NCI-H1436 (cell line): ENCODE measurements around the gene SERPINI1.
A peak's percentile ranks its signal among the peaks of the same experiment; 100 is the strongest.

ENCODE experiments used
- DNase-seq: peaks from one replicate; lab custom pipeline; 2025; lab: John Stamatoyannopoulos, UW

SERPINI1 gene

DNA sequence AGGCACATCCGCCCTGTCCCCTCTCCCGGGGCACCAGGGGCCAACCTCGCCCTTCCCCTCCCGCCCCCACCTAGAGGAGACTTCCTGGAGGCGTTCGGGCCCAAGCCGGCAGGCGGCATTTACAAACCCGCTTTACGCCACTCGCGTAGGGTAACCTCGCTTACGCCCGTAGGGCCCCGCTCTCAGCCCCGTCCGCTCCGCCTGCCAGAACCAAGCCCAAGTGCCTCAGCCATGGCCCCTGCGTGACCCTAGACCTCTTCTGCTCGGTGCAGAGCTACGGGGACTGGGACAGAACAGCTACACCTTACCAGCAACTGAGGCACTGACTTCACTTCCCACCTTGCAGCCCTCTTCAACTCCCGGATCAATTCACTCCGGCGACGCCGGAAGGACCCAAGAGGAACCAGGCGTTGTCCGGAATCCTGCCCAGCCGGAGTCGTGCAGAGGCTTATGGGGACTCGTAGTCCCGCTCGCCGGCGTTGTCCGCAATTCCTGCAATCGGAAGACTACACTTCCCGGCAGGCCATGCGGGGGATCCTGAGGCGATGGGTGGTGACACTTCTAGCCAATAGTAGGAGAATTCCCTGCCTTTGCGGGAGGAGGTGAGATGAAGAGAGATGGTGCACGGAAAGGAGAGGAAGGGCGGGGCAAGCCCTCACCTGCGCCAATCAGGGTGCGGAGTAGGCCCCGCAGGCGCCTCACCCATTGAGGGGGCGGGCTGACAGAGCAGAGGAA, 856 bp upstream of the SERPINI1 start, which contains the start of gene PDCD10:
TSS of gene PDCD10 (minus strand) at position 395 of the 735 bp plus-strand sequence. CDS start 14,735 bp downstream, outside the sequence.
- DNase-seq: peak; percentile 100

DNA sequence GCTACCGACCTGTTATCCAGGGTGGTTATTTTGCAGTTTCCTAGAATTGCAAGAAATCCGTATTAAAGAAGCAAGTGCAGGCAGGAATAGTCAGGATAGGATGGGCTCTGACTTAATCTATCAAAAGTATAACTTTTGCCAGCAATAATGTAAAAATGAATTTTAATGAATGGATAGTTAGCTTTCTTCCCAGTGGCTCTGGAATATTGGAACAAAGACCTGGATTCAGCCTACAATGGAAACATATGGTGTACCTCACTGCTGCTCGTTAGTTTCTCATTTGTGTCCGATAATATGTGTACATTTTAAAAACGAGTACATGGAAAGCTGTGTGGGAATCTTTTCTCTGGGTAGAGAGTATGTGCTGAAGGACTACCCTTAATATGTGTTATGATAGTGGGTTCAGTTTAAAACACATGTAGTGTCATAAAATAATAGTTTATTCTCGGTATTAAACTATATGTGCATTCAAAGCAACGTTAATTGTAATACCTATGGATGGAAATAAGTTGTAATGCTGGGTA, 805 bp downstream of the SERPINI1 start:
- no peak for DNase-seq

DNA sequence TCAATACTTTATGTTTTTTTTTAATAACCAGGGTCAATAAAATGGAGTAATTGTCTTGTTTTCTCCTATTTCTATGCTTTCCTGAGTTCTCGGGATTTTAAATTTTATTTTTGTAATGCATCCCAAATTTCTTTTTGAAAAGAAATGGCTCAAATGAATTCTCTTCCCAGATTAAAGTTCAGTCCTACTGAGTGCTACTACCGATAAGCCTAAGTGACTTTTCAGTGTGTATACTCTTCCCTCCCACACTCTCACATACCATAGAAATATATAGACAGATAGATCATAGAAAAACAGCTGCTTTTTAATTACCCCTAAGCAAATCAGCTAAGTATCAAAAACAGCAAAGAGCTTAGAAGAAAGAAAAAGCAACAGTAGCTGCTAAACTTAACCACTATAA, 1.5 kb downstream of the SERPINI1 start:
- DNase-seq: no peak

- no peak for DNase-seq
These were observed 2.5 kb downstream of the SERPINI1 start for GRCh38 chr3:167738037-167738436.

DNA sequence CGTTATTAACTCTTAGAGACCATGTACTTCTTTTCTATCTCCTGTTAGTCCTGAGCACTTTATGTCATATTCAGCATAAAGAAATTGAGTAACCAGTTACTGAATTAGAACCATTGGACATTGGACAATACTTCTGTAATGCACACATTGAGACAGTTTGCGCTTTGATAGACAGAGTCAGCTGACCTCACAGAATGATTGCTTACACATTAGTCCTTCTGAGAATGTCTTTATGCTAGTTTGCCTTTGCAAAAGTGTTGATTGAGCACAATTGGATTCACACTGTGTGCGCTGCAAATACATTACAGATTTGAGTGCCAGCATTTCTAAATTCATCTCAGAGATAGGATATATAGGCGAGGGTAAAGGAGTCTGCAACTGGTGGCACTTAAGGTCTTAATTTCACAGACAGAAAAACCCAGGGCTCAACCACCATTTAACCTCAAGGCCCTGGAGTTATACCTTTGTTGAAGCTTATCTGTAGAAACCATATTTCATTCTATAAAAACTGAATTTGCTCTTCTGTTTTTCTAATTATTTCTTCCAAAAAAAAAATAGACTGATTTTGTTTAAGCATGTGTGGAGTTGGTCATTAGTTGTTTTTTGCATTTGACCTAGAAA, 3.8 kb downstream of the SERPINI1 start:
- no peak for DNase-seq

- DNase-seq: peak; percentile 22
These were observed 5.6 kb downstream of the SERPINI1 start for GRCh38 chr3:167740961-167741587.

DNA sequence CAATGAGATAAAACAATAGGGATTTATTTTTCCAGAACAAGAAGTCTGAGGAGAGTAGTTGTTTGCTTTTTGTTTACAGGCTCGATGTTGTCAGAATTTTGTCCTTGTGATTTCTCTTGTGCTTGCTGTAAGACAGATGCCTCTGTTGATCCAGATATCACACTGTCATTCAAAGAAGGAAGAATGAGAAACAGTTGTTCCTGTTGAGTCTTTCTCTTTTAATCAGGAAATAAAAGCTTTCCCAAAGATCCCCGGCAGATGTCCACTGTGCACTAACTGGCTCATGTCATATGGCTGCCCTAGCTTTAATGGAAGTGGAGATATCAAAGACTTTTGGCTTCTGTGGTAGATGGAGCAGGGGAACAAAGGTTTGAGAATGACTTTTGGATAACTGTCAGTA, 6.8 kb downstream of the SERPINI1 start:
- no peak for DNase-seq

- no peak for DNase-seq
These were observed 8.3 kb downstream of the SERPINI1 start for GRCh38 chr3:167743799-167744198.

DNA sequence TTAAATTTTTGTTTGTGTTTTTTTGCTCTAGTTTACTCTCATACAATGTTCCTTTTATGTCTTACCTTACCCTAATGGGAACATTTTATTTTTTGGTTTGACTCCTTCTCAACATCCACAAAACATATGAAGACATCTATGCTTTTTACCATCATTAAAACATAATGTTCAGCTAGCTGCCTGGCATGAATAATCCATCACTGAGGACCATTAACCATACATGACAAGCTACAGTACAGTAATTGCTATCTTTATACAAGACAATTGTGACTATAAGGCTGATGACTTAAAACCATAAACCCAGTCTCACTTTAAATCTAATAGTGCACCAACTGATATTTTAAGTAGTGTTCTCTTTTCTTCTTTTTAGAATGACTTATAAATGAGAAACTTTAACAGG, 13.7 kb downstream of the SERPINI1 start:
- no peak for DNase-seq

DNA sequence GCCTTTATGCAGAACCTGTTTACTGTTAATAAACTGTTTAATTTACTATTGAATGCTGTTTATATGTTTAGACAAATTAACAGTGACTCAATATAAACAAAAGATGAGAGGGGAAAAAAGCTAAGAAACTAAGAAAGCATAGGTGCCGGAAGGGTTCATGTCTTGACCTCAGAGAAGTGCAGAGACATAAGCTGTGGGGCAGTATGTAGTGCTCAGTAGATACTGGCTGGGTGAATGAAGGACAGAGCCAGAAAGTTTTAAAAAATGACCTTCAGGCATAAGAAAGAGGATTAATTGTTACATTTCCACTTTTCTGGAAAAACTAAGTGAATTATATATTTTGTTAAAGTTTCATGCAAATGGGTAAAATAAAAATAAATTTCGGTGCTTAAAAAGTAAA, 14.2 kb downstream of the SERPINI1 start:
- DNase-seq: no peak

DNA sequence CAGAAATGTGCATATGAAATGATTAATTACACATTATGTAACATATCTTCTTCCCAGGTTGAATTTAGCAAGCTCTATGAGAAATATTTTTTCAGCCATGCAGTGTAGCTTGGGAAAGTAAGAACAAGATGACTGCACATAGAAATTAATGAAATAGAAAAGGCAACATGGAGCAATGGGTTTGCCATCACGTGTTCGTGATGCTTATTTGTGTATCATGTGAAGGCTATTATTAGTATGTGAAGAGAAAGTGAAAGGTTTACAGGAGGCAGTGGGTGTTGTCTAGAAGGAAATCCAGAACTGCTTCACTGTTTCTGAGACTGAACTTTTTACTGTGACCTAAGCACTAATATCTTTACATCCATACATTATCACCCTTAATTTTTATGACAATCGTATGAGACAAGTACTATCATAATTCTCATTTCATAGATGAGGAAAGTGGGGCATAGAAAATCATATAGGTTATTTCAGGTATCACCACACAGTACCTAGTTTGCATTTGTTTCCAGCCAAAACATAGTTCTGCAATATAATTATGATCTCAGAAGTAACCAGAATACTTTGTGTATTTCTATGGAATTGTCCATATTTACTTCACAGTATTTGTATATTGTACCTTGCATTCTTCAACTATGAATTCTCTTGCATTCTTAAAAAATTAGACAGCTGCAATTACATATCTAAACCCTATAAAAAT, 14.9 kb downstream of the SERPINI1 start:
- DNase-seq: no peak

- no peak for DNase-seq
These were observed 18.5 kb downstream of the SERPINI1 start for GRCh38 chr3:167754049-167754448.

DNA sequence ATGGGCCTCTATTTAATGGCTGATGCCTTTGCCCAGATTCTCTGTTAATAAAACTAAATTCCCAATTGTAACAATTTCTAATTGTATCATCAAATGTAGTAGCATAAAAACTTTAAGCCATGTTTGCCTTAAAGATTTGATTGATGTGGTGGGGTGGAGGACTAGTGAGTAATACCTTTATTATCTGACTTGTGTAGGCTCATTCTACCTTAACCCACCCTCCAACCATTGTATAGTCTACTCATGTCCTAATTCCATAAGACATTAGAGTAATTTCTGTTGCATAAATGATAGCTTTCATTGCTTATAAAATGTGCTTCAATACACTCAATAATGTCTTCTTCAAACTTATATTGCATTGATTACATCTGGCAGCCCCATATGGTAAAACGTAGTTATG, 25.8 kb downstream of the SERPINI1 start:
- DNase-seq: no peak

- DNase-seq: no peak
These were observed 26.8 kb downstream of the SERPINI1 start for GRCh38 chr3:167762296-167762695.

- DNase-seq: no peak
These were observed 37.5 kb downstream of the SERPINI1 start for GRCh38 chr3:167772992-167773391.

DNA sequence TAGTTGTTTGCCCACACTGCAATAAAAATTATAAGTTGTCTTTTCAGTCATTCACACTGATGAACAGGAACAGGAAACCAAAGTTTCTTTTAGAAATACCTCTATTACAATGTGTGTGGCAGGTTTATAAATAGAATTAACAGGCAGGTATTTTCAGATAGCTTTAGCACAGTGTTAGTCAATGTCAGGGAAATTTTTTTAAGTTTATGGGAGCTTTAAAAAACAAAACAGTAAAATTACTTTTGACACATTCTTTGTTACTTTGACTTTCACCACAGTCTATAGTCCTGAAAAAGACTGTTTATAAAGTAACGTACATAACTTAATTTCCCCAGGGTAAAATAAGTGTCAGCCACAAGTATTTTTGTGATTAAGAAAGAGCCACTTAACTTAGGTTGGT, 38.1 kb downstream of the SERPINI1 start:
- no peak for DNase-seq

DNA sequence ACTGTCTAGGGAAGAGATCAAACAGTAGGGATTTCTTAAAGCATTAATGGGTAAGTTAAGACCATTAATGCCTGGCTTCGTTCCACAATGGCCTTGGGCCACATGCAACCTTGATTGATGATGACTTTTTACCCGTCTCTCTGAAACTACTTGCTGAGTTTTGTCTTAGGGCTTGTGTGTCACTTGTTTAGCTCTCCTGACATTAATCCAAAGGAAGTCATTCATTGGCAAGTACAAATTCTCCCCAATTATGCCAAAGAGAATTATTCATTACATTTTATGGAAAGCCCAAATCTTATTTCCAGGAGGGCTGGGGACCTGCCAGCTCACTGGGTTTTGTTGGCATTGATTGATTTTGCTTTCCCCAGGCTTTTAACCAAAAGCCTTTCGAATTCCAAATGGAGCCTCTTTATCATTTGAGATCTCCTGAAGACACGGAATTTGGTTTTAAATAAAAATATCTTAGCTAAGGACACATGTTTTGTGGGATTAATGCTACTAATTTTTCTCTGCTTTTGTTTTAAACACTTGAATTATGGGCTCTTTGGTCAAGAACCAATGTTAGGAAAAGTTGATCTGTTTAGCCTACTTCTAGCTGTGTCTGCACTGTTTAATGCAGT, 40.7 kb downstream of the SERPINI1 start:
- no peak for DNase-seq

DNA sequence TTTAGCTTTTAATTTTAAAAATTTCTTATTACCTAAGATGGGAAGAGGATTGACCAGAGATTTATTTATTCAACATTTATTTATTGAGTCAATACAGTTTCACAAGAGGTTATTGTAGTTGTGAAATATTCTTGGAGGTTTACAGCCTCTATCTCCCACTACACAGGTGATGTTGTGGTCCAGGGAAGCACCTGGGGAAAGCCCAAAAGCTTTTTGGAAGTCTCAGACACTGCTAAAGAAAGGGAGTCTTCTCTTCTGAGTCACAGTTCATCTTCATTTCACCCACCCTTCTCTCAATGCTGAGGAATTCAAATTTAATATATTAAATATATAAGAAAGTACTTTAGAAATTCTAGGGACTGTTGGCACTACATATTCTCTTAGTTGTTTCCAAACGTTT, 41.8 kb downstream of the SERPINI1 start:
- DNase-seq: no peak

DNA sequence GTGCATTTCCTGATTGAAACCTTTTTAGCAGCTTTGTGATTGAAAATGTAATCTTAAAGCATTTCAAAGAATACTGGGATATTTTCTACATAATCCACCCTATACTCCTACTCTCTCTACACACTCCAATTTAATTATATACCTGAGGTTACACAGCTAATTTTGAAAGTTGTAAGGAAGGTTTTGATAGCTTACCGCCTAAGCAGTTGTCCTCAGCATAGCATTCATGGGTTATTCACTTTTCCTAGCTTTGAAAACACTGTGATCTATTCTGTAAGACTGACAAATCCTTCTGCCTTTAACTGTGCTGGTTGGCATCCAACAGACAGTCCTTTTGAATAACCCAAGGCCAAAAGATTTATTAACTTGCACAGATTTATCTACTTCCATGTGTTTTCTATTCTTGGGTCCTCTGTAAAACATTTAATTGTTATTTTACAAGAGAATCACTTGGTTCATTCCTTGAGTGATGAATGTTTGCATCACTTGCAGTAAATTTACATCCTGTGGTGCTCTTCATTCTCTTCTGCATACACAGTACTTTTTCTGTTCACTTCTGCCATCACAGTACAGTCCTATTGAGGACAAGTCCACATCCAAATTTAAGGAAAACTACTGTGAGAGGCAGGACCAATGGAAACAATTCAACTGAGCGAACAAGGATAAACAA, 44.8 kb downstream of the SERPINI1 start:
- no peak for DNase-seq

DNA sequence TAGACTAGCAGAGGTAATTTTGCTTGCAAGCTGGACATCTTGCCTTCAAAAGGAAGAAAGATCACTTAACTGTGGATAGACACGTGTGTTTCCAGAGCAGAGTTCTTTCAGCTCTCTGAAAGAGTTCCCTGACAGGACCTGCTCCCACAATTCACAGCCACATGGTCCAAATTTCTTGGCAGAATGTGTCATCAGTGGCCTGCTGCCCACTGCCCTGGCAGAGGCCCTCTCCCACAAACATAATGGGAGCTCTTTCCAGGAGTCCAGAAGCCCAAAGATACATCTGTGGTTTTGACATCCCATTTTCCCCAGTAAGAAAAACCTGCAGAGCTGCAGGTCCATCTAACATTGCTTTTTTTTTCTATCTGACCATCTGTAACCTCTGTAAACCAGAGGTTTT, 48.3 kb downstream of the SERPINI1 start:
- DNase-seq: no peak

GRCh38 chr3:167785790-167786189, 50.3 kb downstream of the SERPINI1 start:
- no peak for DNase-seq
